PFSK-1 (cell line): ENCODE measurements around the gene FAM111A.

Experiments used
- POLR2AphosphoS5 ChIP-seq: IDR thresholded peaks from 2 replicates; pipeline ENCODE4 v1.6.1; 2012; ENCODE audit warnings: low read depth, mild to moderate bottlenecking, control low read depth, low read length, moderate library complexity
- REST ChIP-seq, 2 experiments: IDR thresholded peaks; 2 replicates each; pipeline versions ENCODE4 v1.6.1 to v1.8.0; 2011 to 2012; ENCODE audit warnings: low read depth in 2 of 2, low read length in 2 of 2, control low read depth in 1 of 2, inconsistent platforms in 1 of 2, mild to moderate bottlenecking in 1 of 2, moderate library complexity in 1 of 2; ENCODE audit not compliant: insufficient read depth in 1 of 2

DNA sequence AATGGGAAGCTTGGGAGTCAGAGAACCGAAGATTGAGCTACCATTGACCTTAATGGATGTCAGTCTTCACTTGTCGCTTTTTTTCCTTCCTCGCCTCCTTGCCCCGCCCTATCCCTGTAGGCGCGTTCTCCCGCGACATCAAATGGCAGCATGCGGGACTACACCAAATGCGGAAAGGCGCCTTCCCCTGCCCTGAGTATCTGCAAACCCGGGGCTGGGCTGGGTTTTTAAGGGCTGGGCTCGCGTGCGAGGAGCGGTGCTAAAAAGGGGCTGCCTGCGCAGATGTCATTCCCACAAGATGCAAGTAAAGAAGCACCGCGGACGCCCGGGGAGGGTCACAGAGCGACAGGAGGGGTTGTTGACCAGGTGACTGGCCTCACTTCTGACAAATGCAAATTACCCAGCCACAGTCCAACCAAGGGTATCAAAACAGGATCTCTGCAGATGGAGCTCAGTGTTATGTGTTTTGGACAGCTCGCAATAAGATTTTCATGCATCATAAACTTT lies 40.3 kb upstream of the FAM111A start:
- TF ChIP-seq POLR2AphosphoS5 (no peak), REST (IDR thresholded peaks at IDR 0.05; ENCODE audit: insufficient read depth in 1 of 2, low read depth in 2 of 2, low read length in 2 of 2) (no peak)
